SK-N-SH (cell line): ENCODE results near the gene SCARB2. TPM values are rescaled to one million over a fixed set of nuclear protein-coding genes. Genes with fewer than 3 reads are reported as not detected.

ENCODE experiments used
- CTCF ChIA-PET: fragments of 300-600, 350-600 bp; formaldehyde crosslinking; extraction: SDS; loops from one replicate; lab custom pipeline; 2021; lab: Yijun Ruan, JAX
- POLR2A ChIA-PET: fragments of 350-600 bp; sonication (Branson Sonifier 250); formaldehyde crosslinking; extraction: SDS; loops from one replicate; lab custom pipeline; 2020; ENCODE audit warnings: antibody characterized with exemption, inconsistent platforms; lab: Yijun Ruan, JAX
- DNase-seq: peaks from one replicate; pipeline ENCODE4 v3.0.0; 2012
- H2AFZ ChIP-seq: fragments of 200-600 bp; sonication (generic); 2 replicates; pipeline ENCODE4 v1.8.1; 2016; ENCODE audit warnings: antibody characterized with exemption, mild to moderate bottlenecking, low read depth
- H3F3A ChIP-seq: fragments of 200-600 bp; sonication (generic); replicated peaks from 2 replicates; pipeline ENCODE3; 2016; ENCODE audit warnings: antibody characterized with exemption, mild to moderate bottlenecking; ENCODE audit not compliant: insufficient read depth
- H3K27ac ChIP-seq, 2 experiments: fragments of 200-500 bp in 1 of 2; fragments of 200-600 bp in 1 of 2; sonication (Bioruptor generic) in 1 of 2; sonication (generic), shearing (Covaris generic) in 1 of 2; 2 replicates each; pipeline versions ENCODE4 v1.5.1 to v1.6.1; 2014 to 2016; ENCODE audit warnings: low read depth in 2 of 2, inconsistent platforms in 1 of 2, low read length in 1 of 2, mild to moderate bottlenecking in 1 of 2, mixed read lengths in 1 of 2
- H3K27me3 ChIP-seq: fragments of 200-600 bp; sonication (generic), shearing (Covaris generic); 2 replicates; pipeline ENCODE4 v1.6.1; 2016; ENCODE audit warnings: mixed run types; ENCODE audit not compliant: insufficient read depth
- H3K36me3 ChIP-seq, 2 experiments: fragments of 200-500 bp in 1 of 2; fragments of 200-600 bp in 1 of 2; sonication (Bioruptor generic) in 1 of 2; sonication (generic) in 1 of 2; replicated peaks in 1 of 2; 2 replicates each; pipeline versions ENCODE3 to v1.5.1; 2014 to 2016; ENCODE audit warnings: low read length in 1 of 2, mild to moderate bottlenecking in 1 of 2; ENCODE audit not compliant: insufficient read depth in 2 of 2, control insufficient read depth in 1 of 2
- H3K4me1 ChIP-seq, 2 experiments: fragments of 200-500 bp in 1 of 2; fragments of 200-600 bp in 1 of 2; sonication (Bioruptor generic) in 1 of 2; sonication (generic), shearing (Covaris generic) in 1 of 2; 2 replicates each; pipeline versions ENCODE4 v1.5.1 to v1.6.1; 2014 to 2016; ENCODE audit warnings: low read depth in 1 of 2, low read length in 1 of 2, mixed run types in 1 of 2; ENCODE audit not compliant: insufficient read depth in 2 of 2, control insufficient read depth in 1 of 2
- H3K4me2 ChIP-seq: fragments of 200-600 bp; sonication (generic), shearing (Covaris generic); 2 replicates; pipeline ENCODE4 v1.6.1; 2017; ENCODE audit warnings: mixed run types
- H3K4me3 ChIP-seq, 2 experiments: fragments of 200-500 bp in 1 of 2; fragments of 200-600 bp in 1 of 2; sonication (Bioruptor generic) in 1 of 2; sonication (generic), shearing (Covaris generic) in 1 of 2; 2 replicates each; pipeline versions ENCODE4 v1.5.1 to v1.8.1; 2014 to 2016; ENCODE audit warnings: low read depth in 2 of 2, inconsistent platforms in 1 of 2, low read length in 1 of 2, mild to moderate bottlenecking in 1 of 2, mixed read lengths in 1 of 2, moderate library complexity in 1 of 2
- H3K79me2 ChIP-seq: fragments of 200-600 bp; sonication (generic); 2 replicates; pipeline ENCODE4 v1.8.1; 2017; ENCODE audit warnings: mild to moderate bottlenecking; ENCODE audit not compliant: insufficient read depth
- H3K9ac ChIP-seq: fragments of 200-600 bp; sonication (generic); 2 replicates; pipeline ENCODE4 v1.6.1; 2017; ENCODE audit warnings: mixed run types
- H3K9me2 ChIP-seq: fragments of 200-600 bp; sonication (generic); 2 replicates; pipeline ENCODE4 v1.6.1; 2017; ENCODE audit warnings: mixed run types
- H3K9me3 ChIP-seq: fragments of 200-600 bp; sonication (generic); 2 replicates; pipeline ENCODE4 v1.6.1; 2017; ENCODE audit warnings: mixed run types, mild to moderate bottlenecking, moderate library complexity
- H4K20me1 ChIP-seq: fragments of 200-600 bp; sonication (generic); 2 replicates; pipeline ENCODE4 v1.6.1; 2017; ENCODE audit warnings: mild to moderate bottlenecking, mixed run types; ENCODE audit not compliant: insufficient read depth
- CHD2 ChIP-seq: fragments of 150-350 bp; IDR thresholded peaks from 2 replicates; pipeline ENCODE4 v1.6.1; 2018; ENCODE audit warnings: low read length; ENCODE audit not compliant: partially characterized antibody
- ELF1 ChIP-seq: IDR thresholded peaks from 2 replicates; pipeline ENCODE4 v1.4.0; 2012
- EP300 ChIP-seq, 2 experiments: IDR thresholded peaks; 2 replicates each; pipeline versions ENCODE4 v1.4.0 to v1.6.1; 2012; ENCODE audit warnings: borderline replicate concordance in 1 of 2, low read depth in 1 of 2, low read length in 1 of 2
- EZH2phosphoT487 ChIP-seq: fragments of 200-600 bp; sonication (generic); IDR thresholded peaks from 2 replicates; pipeline ENCODE4 v1.6.1; 2017; ENCODE audit warnings: low read depth, mixed run types, mild to moderate bottlenecking, antibody characterized with exemption, moderate library complexity, borderline replicate concordance
- FOSL2 ChIP-seq: IDR thresholded peaks from 2 replicates; pipeline ENCODE4 v1.4.0; 2012; ENCODE audit warnings: low read depth, mild to moderate bottlenecking, moderate library complexity, borderline replicate concordance
- FOXJ3 ChIP-seq: sonication (generic); formaldehyde crosslinking; IDR thresholded peaks from 2 replicates; pipeline ENCODE4 v1.5.1; 2020; ENCODE audit warnings: mild to moderate bottlenecking, missing genetic modification reagents
- GABPA ChIP-seq: IDR thresholded peaks from 2 replicates; pipeline ENCODE4 v1.4.0; 2012; ENCODE audit warnings: low read depth, mild to moderate bottlenecking
- MAX ChIP-seq: IDR thresholded peaks from 2 replicates; pipeline ENCODE4 v1.4.0; 2012; ENCODE audit warnings: low read depth
- MXI1 ChIP-seq: IDR thresholded peaks from 2 replicates; pipeline ENCODE4 v1.6.1; 2012; ENCODE audit warnings: mild to moderate bottlenecking, low read depth, low read length, improper control_type of control experiment
- NFIC ChIP-seq: IDR thresholded peaks from 2 replicates; pipeline ENCODE4 v1.4.0; 2012; ENCODE audit warnings: borderline replicate concordance
- NRF1 ChIP-seq: IDR thresholded peaks from 2 replicates; pipeline ENCODE4 v1.6.1; 2012; ENCODE audit warnings: low read depth, mild to moderate bottlenecking, low read length
- RAD21 ChIP-seq: IDR thresholded peaks from 2 replicates; pipeline ENCODE4 v1.6.1; 2012; ENCODE audit warnings: mild to moderate bottlenecking, low read length
- RFX5 ChIP-seq: IDR thresholded peaks from 2 replicates; pipeline ENCODE4 v1.6.1; 2012; ENCODE audit warnings: mild to moderate bottlenecking, improper control_type of control experiment, low read length
- RXRA ChIP-seq: IDR thresholded peaks from 2 replicates; pipeline ENCODE4 v1.4.0; 2012; ENCODE audit warnings: low read depth, mild to moderate bottlenecking, borderline replicate concordance
- SIN3A ChIP-seq: IDR thresholded peaks from 2 replicates; pipeline ENCODE4 v1.6.1; 2012; ENCODE audit warnings: low read depth, mild to moderate bottlenecking, low read length, moderate library complexity, borderline replicate concordance
- WGBS: methylation state at CpG from one replicate; pipeline ENCODE4 v1.1.6; 2017; ENCODE audit warnings: low lambda C conversion rate; 5-methylcytosine and 5-hydroxymethylcytosine counted together
- polyA plus RNA-seq, 3 experiments: library from polyadenylated mRNA; depleted of rRNA; stranded (reverse); fragments of >200 nt; gene quantifications; 2 replicates each; pipeline ENCODE4 v1.2.3, GENCODE V29; 2012

The SCARB2 gene
- polyA plus RNA-seq, 1 of the 3 experiments (the other 2 are of a cell fraction): 82.6 TPM

DNA sequence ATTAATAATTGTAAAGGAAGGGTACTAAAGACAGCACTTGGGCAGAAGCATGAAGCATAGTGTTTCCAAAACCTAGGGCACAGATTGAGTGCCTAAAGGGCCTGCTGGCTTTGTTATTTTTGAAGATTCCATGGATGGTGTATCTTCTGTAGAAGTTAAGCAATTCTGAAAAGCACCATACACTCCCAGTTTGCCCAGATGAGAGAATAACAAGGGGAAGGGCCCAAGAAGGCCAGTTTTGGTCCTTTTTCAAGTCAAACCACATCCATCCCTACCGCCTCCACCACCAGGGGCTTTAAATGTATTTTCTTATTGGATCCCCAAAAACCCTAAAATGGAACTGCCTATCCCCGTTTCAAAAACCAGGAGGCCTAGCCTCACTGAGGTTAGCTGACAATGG lies 17.2 kb downstream of the SCARB2 start:
- H4K20me1 ChIP-seq: peaks cover 4% of the 10 kb centered on the region; the same call in 1 of the 2 replicates
- peaks cover 68% of the 10 kb centered on the region for H3K79me2 ChIP-seq
- CTCF ChIA-PET: interaction anchor here (5.9 kb wide), 1 partner anchor 17 kb away, joined by 37 read pairs; no protein-coding TSS in a partner anchor
- peaks cover 27% of the 10 kb centered on the region for H3F3A ChIP-seq
- TF ChIP-seq SIN3A (no peak), NRF1 (no peak), FOXJ3 (no peak), NFIC (no peak), RXRA (no peak), EP300 (IDR thresholded peaks at IDR 0.05; ENCODE audit: borderline replicate concordance in 1 of 2, low read depth in 1 of 2, low read length in 1 of 2) (no peak), GABPA (no peak), ELF1 (no peak), EZH2phosphoT487 (no peak), CHD2 (no peak), MXI1 (no peak), FOSL2 (no peak), RAD21 (no peak), RFX5 (no peak)
- no peak for DNase-seq
- 100% methylated on average over 2 of the region's 2 CpGs for WGBS
- H3K4me1 ChIP-seq: peaks cover 27 to 46% of the 10 kb centered on the region in 2 experiments
- no peak overlapping the region for H3K9ac ChIP-seq
- peaks cover 22 to 31% of the 10 kb centered on the region in 2 experiments for H3K36me3 ChIP-seq
- H3K27ac ChIP-seq: peak overlapping the region; percentile 73 to 99; a peak in 3 of 4 replicates
- H3K9me2 ChIP-seq: no peaks in the 10 kb centered on the region
- no peak overlapping the region for H3K4me2 ChIP-seq
- no peak overlapping the region for H3K4me3 ChIP-seq
- no peaks in the 10 kb centered on the region for H3K27me3 ChIP-seq
- no peaks in the 10 kb centered on the region for H3K9me3 ChIP-seq
- H2AFZ ChIP-seq: no peak overlapping the region
- POLR2A ChIA-PET: no interaction called here

DNA sequence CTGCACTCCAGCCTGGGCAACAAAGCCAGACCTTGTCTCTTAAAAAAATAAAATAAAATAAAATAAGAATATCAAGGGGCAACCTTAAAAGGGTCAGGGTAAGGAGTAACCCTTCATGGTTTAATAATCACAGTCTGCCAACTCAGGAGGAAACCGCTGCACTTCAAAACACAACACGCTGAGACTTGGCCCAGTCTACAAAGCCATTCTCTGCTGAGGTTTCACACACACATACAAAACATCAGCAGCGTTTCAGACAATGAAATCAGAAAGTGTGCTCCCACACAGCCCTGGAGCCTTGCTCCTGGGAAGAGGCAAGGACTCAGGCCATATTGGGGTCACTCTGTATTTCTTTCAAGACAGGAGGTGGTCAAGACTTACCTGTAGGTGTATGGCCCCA lies 18.3 kb downstream of the SCARB2 start:
- H3K27me3 ChIP-seq: no peaks in the 10 kb centered on the region
- POLR2A ChIA-PET: no interaction called here
- WGBS: 98% methylated on average over 3 of the region's 3 CpGs
- H3K9me2 ChIP-seq: no peaks in the 10 kb centered on the region
- H3K4me1 ChIP-seq: peaks cover 25 to 37% of the 10 kb centered on the region in 2 experiments
- H3K36me3 ChIP-seq: peaks cover 22 to 39% of the 10 kb centered on the region in 2 experiments
- peaks cover 68% of the 10 kb centered on the region for H3K79me2 ChIP-seq
- TF ChIP-seq MAX: no peak
- DNase-seq: no peak
- no peak overlapping the region for H3K4me3 ChIP-seq
- no peaks in the 10 kb centered on the region for H3K9me3 ChIP-seq
- peaks cover 27% of the 10 kb centered on the region for H3F3A ChIP-seq
- no peak overlapping the region; a peak in 2 of 4 replicates for H3K27ac ChIP-seq
- no peak overlapping the region for H3K4me2 ChIP-seq
- no peak overlapping the region for H2AFZ ChIP-seq
- H4K20me1 ChIP-seq: peaks cover 3% of the 10 kb centered on the region; the same call in 1 of the 2 replicates
- H3K9ac ChIP-seq: no peak overlapping the region
- CTCF ChIA-PET: no interaction called here
